Hindlimb muscle (tissue), 1 donor: ENCODE measurements around the gene LUC7L. TPM values are rescaled to one million over a fixed set of nuclear protein-coding genes. Genes with fewer than 3 reads are reported as not detected.

Source experiments
- DNase-seq: peaks from one replicate; pipeline ENCODE4 v3.0.0-alpha.2; 2013
- polyA plus RNA-seq: library from polyadenylated mRNA; unstranded; fragments of 120-200 nt; gene quantifications from one replicate; pipeline ENCODE4 v1.2.1, GENCODE V29; 2013; ENCODE audit not compliant: insufficient read length

Gene LUC7L
- polyA plus RNA-seq, 1 donor = 64.9 TPM

- DNase-seq = no peak
Measured at GRCh38 chr16:140175-140857, 88.9 kb downstream of the LUC7L start.

Other genes starting within 250 kb of the LUC7L start
- 8.4 TPM for gene POLR3K, start 175.8 kb downstream of the LUC7L start, polyA plus RNA-seq
- gene SNRNP25, start 175.6 kb downstream of the LUC7L start, polyA plus RNA-seq = 31.2 TPM
- 47.2 TPM for gene RHBDF1, start 156.8 kb downstream of the LUC7L start, polyA plus RNA-seq
- 29.8 TPM for gene MPG, start 151.2 kb downstream of the LUC7L start, polyA plus RNA-seq
- 34.9 TPM for gene NPRL3, start 90.8 kb downstream of the LUC7L start, polyA plus RNA-seq
- gene HBZ, start 76.8 kb downstream of the LUC7L start, polyA plus RNA-seq = 1.9 TPM
- 9.6 TPM for gene HBM, start 63.5 kb downstream of the LUC7L start, polyA plus RNA-seq
- 1,686 TPM for gene HBA2, start 56.6 kb downstream of the LUC7L start, polyA plus RNA-seq
- 1,043 TPM for gene HBA1, start 52.8 kb downstream of the LUC7L start, polyA plus RNA-seq
- 1.1 TPM for gene HBQ1, start 49.0 kb downstream of the LUC7L start, polyA plus RNA-seq
- gene FAM234A, start 5.4 kb upstream of the LUC7L start, polyA plus RNA-seq = 44.0 TPM
- gene RGS11, start 46.5 kb upstream of the LUC7L start, polyA plus RNA-seq = 1.6 TPM
- 0.92 TPM for gene ARHGDIG, start 51.1 kb upstream of the LUC7L start, polyA plus RNA-seq
- 0.77 TPM for gene PDIA2, start 53.7 kb upstream of the LUC7L start, polyA plus RNA-seq
- 12.4 TPM for gene AXIN1, start 123.3 kb upstream of the LUC7L start, polyA plus RNA-seq
- gene MRPL28, start 141.1 kb upstream of the LUC7L start, polyA plus RNA-seq = 47.8 TPM
- gene PGAP6, start 152.5 kb upstream of the LUC7L start, polyA plus RNA-seq = 29.0 TPM
- gene NME4, start 167.8 kb upstream of the LUC7L start, polyA plus RNA-seq = 74.0 TPM
- gene DECR2, start 172.4 kb upstream of the LUC7L start, polyA plus RNA-seq = 13.7 TPM
- 30.0 TPM for gene RAB11FIP3, start 196.2 kb upstream of the LUC7L start, polyA plus RNA-seq